Left renal pelvis (tissue), 4 donors: ENCODE measurements around the gene TRIM24. TPM values are rescaled to one million over a fixed set of nuclear protein-coding genes. Genes with fewer than 3 reads are reported as not detected.

Experiments used
- DNase-seq, 4 donors: peaks; one replicate each; pipeline ENCODE4 v3.0.0-alpha.2; 2013; ENCODE audit warnings: low read depth in 4 of 4, low spot score in 3 of 4
- polyA plus RNA-seq, 4 donors: library from polyadenylated mRNA; unstranded; fragments of 120-200 nt; gene quantifications; one replicate each; pipeline ENCODE4 v1.2.1, GENCODE V29; 2013; ENCODE audit not compliant: insufficient read length in 4 of 4

TRIM24 gene
- polyA plus RNA-seq, 4 donors, result 43.1 to 61.3 (median 56.0) TPM

GRCh38 chr7:138565451-138566114 is 105.5 kb downstream of the TRIM24 start:
- no peak for DNase-seq

- no peak for DNase-seq
Measured at GRCh38 chr7:138568655-138569054, 108.6 kb downstream of the TRIM24 start.

- no peak for DNase-seq
Measured at GRCh38 chr7:138569418-138569817, 109.4 kb downstream of the TRIM24 start.

GRCh38 chr7:138570715-138571114 is 110.7 kb downstream of the TRIM24 start:
- DNase-seq, result no peak

- DNase-seq, result no peak
Measured at GRCh38 chr7:138573741-138574140, 113.7 kb downstream of the TRIM24 start.

GRCh38 chr7:138575897-138576428 is 115.9 kb downstream of the TRIM24 start:
- no peak for DNase-seq

GRCh38 chr7:138579136-138579535 is 119.1 kb downstream of the TRIM24 start:
- DNase-seq, result no peak

GRCh38 chr7:138579671-138580070 is 119.6 kb downstream of the TRIM24 start:
- DNase-seq, result no peak

- no peak for DNase-seq
Measured at GRCh38 chr7:138581065-138581464, 121.0 kb downstream of the TRIM24 start.

GRCh38 chr7:138584283-138584682 is 124.2 kb downstream of the TRIM24 start:
- no peak for DNase-seq

GRCh38 chr7:138584696-138585095 is 124.6 kb downstream of the TRIM24 start:
- DNase-seq, result no peak

GRCh38 chr7:138585283-138585993 is 125.4 kb downstream of the TRIM24 start:
- DNase-seq, result no peak

- DNase-seq, result no peak
Measured at GRCh38 chr7:138587485-138587884, 127.4 kb downstream of the TRIM24 start.

GRCh38 chr7:138588986-138589385 is 128.9 kb downstream of the TRIM24 start:
- DNase-seq, result no peak

GRCh38 chr7:138590154-138590553 is 130.1 kb downstream of the TRIM24 start:
- DNase-seq, result no peak

- no peak for DNase-seq
Measured at GRCh38 chr7:138595454-138595853, 135.4 kb downstream of the TRIM24 start.

GRCh38 chr7:138602451-138602850 is 142.4 kb downstream of the TRIM24 start:
- DNase-seq, result no peak

GRCh38 chr7:138603549-138604318 is 143.7 kb downstream of the TRIM24 start:
- DNase-seq, result no peak

- no peak for DNase-seq
Measured at GRCh38 chr7:138606236-138606635, 146.2 kb downstream of the TRIM24 start.

- DNase-seq, result no peak
Measured at GRCh38 chr7:138607216-138608126, 147.4 kb downstream of the TRIM24 start.
